ENCODE results near the gene MTHFD2L. TPM values are rescaled to one million over a fixed set of nuclear protein-coding genes. Genes with fewer than 3 reads are reported as not detected.
"Not testable (repeated sequence)": the region's sequence is repeated elsewhere in the genome, so short reads cannot be mapped to it uniquely, and the experiment has no call there.

Gene MTHFD2L
- total RNA-seq = 12.4 and 21.4 TPM in 2 replicates

GRCh38 chr4:74157561-74158465, at the start of gene MTHFD2L:
TSS of gene MTHFD2L (plus strand) at chr4:74158118. CDS start at chr4:74158139, 21 bp downstream.
- peak; percentile 96 to 99 for DNase-seq (ENCODE audit: low read depth in 2 of 2)

GRCh38 chr4:74108457-74109115, 49.3 kb upstream of the MTHFD2L start:
- no peak for DNase-seq (ENCODE audit: low read depth in 2 of 2)

- DNase-seq (ENCODE audit: low read depth in 2 of 2) = peak; percentile 56 to 95
Measured at GRCh38 chr4:74109116-74109869, 48.6 kb upstream of the MTHFD2L start.

GRCh38 chr4:74109870-74110605, 47.9 kb upstream of the MTHFD2L start:
- DNase-seq (ENCODE audit: low read depth in 2 of 2) = peak in 1 of 2 donors; percentile 82

- no peak for DNase-seq (ENCODE audit: low read depth in 2 of 2)
Measured at GRCh38 chr4:74110670-74111069, 47.2 kb upstream of the MTHFD2L start.

GRCh38 chr4:74111306-74111975, 46.5 kb upstream of the MTHFD2L start:
- DNase-seq (ENCODE audit: low read depth in 2 of 2) = no peak

GRCh38 chr4:74111990-74112389, 45.9 kb upstream of the MTHFD2L start:
- peak in 1 of 2 donors; percentile 80 for DNase-seq (ENCODE audit: low read depth in 2 of 2)

- peak in 1 of 2 donors; percentile 30 for DNase-seq (ENCODE audit: low read depth in 2 of 2)
Measured at GRCh38 chr4:74112399-74113105, 45.4 kb upstream of the MTHFD2L start.

- peak in 1 of 2 donors; percentile 73 for DNase-seq (ENCODE audit: low read depth in 2 of 2)
Measured at GRCh38 chr4:74114234-74114633, 43.7 kb upstream of the MTHFD2L start.

GRCh38 chr4:74117024-74117534, 40.8 kb upstream of the MTHFD2L start:
- peak; percentile 97 to 100 for DNase-seq (ENCODE audit: low read depth in 2 of 2)

GRCh38 chr4:74118600-74119338, 39.1 kb upstream of the MTHFD2L start:
- no peak for DNase-seq (ENCODE audit: low read depth in 2 of 2)

- DNase-seq (ENCODE audit: low read depth in 2 of 2) = no peak
Measured at GRCh38 chr4:74120086-74120485, 37.8 kb upstream of the MTHFD2L start.

GRCh38 chr4:74121643-74122579, 36.0 kb upstream of the MTHFD2L start:
- peak in 1 of 2 donors; percentile 33 for DNase-seq (ENCODE audit: low read depth in 2 of 2)

GRCh38 chr4:74123065-74123728, 34.7 kb upstream of the MTHFD2L start:
- DNase-seq (ENCODE audit: low read depth in 2 of 2) = no peak

GRCh38 chr4:74125029-74125428, 32.9 kb upstream of the MTHFD2L start:
- no peak for DNase-seq (ENCODE audit: low read depth in 2 of 2)

GRCh38 chr4:74127745-74128144, 30.2 kb upstream of the MTHFD2L start:
- no peak for DNase-seq (ENCODE audit: low read depth in 2 of 2)

GRCh38 chr4:74130843-74131242, 27.1 kb upstream of the MTHFD2L start:
- DNase-seq (ENCODE audit: low read depth in 2 of 2) = not testable (repeated sequence)
